HEK293 (cell line): ENCODE results near the gene GABBR2.

Source experiments
- CTCF ChIA-PET: fragments of 350-600 bp; formaldehyde crosslinking; extraction: SDS; loops from one replicate; lab custom pipeline; 2021; ENCODE audit warnings: antibody characterized with exemption; lab: Yijun Ruan, JAX
- POLR2A ChIA-PET: fragments of 300-600 bp; formaldehyde crosslinking; extraction: SDS; loops from one replicate; lab custom pipeline; 2020; ENCODE audit warnings: antibody characterized with exemption, inconsistent platforms; lab: Yijun Ruan, JAX
- H3K27ac ChIP-seq: fragments of 200-500 bp; sonication (Bioruptor generic); 2 replicates; pipeline ENCODE4 v1.5.1; 2014; ENCODE audit warnings: low read depth, low read length, control low read depth, inconsistent platforms; ENCODE audit errors: extremely low read depth
- H3K36me3 ChIP-seq, 2 experiments: fragments of 200-500 bp in 1 of 2; sonication (Bioruptor generic) in 1 of 2; 1 replicate in 1 of 2; 2 replicates in 1 of 2; pipeline ENCODE4 v1.5.1; 2014 to 2017; ENCODE audit warnings: inconsistent platforms in 2 of 2, low read length in 2 of 2; ENCODE audit not compliant: control insufficient read depth in 2 of 2, insufficient read depth in 1 of 2
- H3K4me1 ChIP-seq: fragments of 200-500 bp; sonication (Bioruptor generic); 2 replicates; pipeline ENCODE4 v1.5.1; 2014; ENCODE audit warnings: mild to moderate bottlenecking, low read length, inconsistent platforms; ENCODE audit not compliant: control insufficient read depth, insufficient read depth
- H3K4me3 ChIP-seq: 2 replicates; pipeline ENCODE4 v1.5.1; 2011; ENCODE audit warnings: low read depth, mild to moderate bottlenecking, control low read depth, low read length, moderate library complexity
- H3K9me3 ChIP-seq: fragments of 200-500 bp; sonication (Bioruptor generic); 2 replicates; pipeline ENCODE4 v1.5.1; 2014; ENCODE audit warnings: low read depth, low read length, inconsistent platforms; ENCODE audit not compliant: control insufficient read depth, insufficient read depth
- GLI4 ChIP-seq: fragments of 450-650 bp; formaldehyde crosslinking; IDR thresholded peaks from 2 replicates; pipeline ENCODE4 v1.5.1; 2016; ENCODE audit warnings: missing biosample characterization, missing genetic modification characterization
- KLF17 ChIP-seq: fragments of 450-650 bp; formaldehyde crosslinking; IDR thresholded peaks from 2 replicates; pipeline ENCODE4 v1.5.1; 2016; ENCODE audit warnings: missing biosample characterization, missing genetic modification characterization
- MYNN ChIP-seq: fragments of 450-650 bp; formaldehyde crosslinking; IDR thresholded peaks from 2 replicates; pipeline ENCODE4 v1.5.1; 2016; ENCODE audit warnings: missing biosample characterization, missing genetic modification characterization, borderline replicate concordance
- SCRT2 ChIP-seq: fragments of 450-650 bp; formaldehyde crosslinking; IDR thresholded peaks from 2 replicates; pipeline ENCODE4 v1.5.1; 2016; ENCODE audit warnings: missing biosample characterization, missing genetic modification characterization
- SP3 ChIP-seq: fragments of 450-650 bp; formaldehyde crosslinking; IDR thresholded peaks from 2 replicates; pipeline ENCODE4 v1.5.1; 2016; ENCODE audit warnings: missing biosample characterization, missing genetic modification characterization
- TCF7L2 ChIP-seq: IDR thresholded peaks from 2 replicates; pipeline ENCODE4 v1.6.1; 2011; ENCODE audit warnings: low read depth, mild to moderate bottlenecking, inconsistent platforms, low read length, moderate library complexity, borderline replicate concordance
- ZBTB26 ChIP-seq: fragments of 450-650 bp; formaldehyde crosslinking; optimal IDR thresholded peaks from 2 replicates; pipeline ENCODE3; 2016; ENCODE audit warnings: missing biosample characterization, mild to moderate bottlenecking, missing genetic modification characterization
- ZBTB44 ChIP-seq: fragments of 450-650 bp; IDR thresholded peaks from 2 replicates; pipeline ENCODE4 v1.5.1; 2018; ENCODE audit warnings: missing biosample characterization, mild to moderate bottlenecking, missing genetic modification characterization
- ZBTB48 ChIP-seq: fragments of 450-650 bp; formaldehyde crosslinking; IDR thresholded peaks from 2 replicates; pipeline ENCODE4 v1.5.1; 2016; ENCODE audit warnings: missing biosample characterization, missing genetic modification characterization
- ZFHX2 ChIP-seq: fragments of 450-650 bp; formaldehyde crosslinking; conservative IDR thresholded peaks from 2 replicates; pipeline ENCODE4 v1.5.1; 2016; ENCODE audit warnings: missing biosample characterization, missing genetic modification characterization
- ZFP37 ChIP-seq: fragments of 450-650 bp; formaldehyde crosslinking; IDR thresholded peaks from 2 replicates; pipeline ENCODE4 v1.5.1; 2016; ENCODE audit warnings: missing biosample characterization, missing genetic modification characterization
- ZNF157 ChIP-seq: fragments of 450-650 bp; formaldehyde crosslinking; IDR thresholded peaks from 2 replicates; pipeline ENCODE4 v1.5.1; 2016; ENCODE audit warnings: missing biosample characterization, missing genetic modification characterization
- ZNF169 ChIP-seq: fragments of 450-650 bp; formaldehyde crosslinking; IDR thresholded peaks from 2 replicates; pipeline ENCODE4 v1.5.1; 2016; ENCODE audit warnings: missing biosample characterization, missing genetic modification characterization
- ZNF184 ChIP-seq: fragments of 450-650 bp; IDR thresholded peaks from 2 replicates; pipeline ENCODE4 v1.5.1; 2018; ENCODE audit warnings: missing biosample characterization, mild to moderate bottlenecking, missing genetic modification characterization
- ZNF280C ChIP-seq: fragments of 450-650 bp; formaldehyde crosslinking; IDR thresholded peaks from 2 replicates; pipeline ENCODE4 v1.5.1; 2016; ENCODE audit warnings: missing biosample characterization, missing genetic modification characterization
- ZNF311 ChIP-seq: fragments of 450-650 bp; formaldehyde crosslinking; IDR thresholded peaks from 2 replicates; pipeline ENCODE4 v1.5.1; 2017; ENCODE audit warnings: missing biosample characterization, missing genetic modification characterization, borderline replicate concordance
- ZNF335 ChIP-seq: fragments of 450-650 bp; formaldehyde crosslinking; conservative IDR thresholded peaks from 2 replicates; pipeline ENCODE4 v1.5.1; 2016; ENCODE audit warnings: missing biosample characterization, missing genetic modification characterization
- ZNF433 ChIP-seq: fragments of 450-650 bp; formaldehyde crosslinking; IDR thresholded peaks from 2 replicates; pipeline ENCODE4 v1.5.1; 2016; ENCODE audit warnings: missing biosample characterization, missing genetic modification characterization, low read depth
- ZNF555 ChIP-seq: fragments of 450-650 bp; formaldehyde crosslinking; conservative IDR thresholded peaks from 2 replicates; pipeline ENCODE4 v1.5.1; 2017; ENCODE audit warnings: missing biosample characterization, mild to moderate bottlenecking, missing genetic modification characterization, inconsistent platforms
- ZNF596 ChIP-seq: fragments of 450-650 bp; IDR thresholded peaks from 2 replicates; pipeline ENCODE4 v1.5.0; 2018; ENCODE audit warnings: missing biosample characterization, mild to moderate bottlenecking, missing genetic modification characterization, moderate library complexity
- ZNF626 ChIP-seq: fragments of 450-650 bp; sonication (Bioruptor Pico); formaldehyde crosslinking; IDR thresholded peaks from 2 replicates; pipeline ENCODE4 v1.5.1; 2018; ENCODE audit warnings: missing biosample characterization, missing genetic modification characterization, inconsistent platforms
- ZNF654 ChIP-seq: fragments of 450-650 bp; formaldehyde crosslinking; IDR thresholded peaks from 2 replicates; pipeline ENCODE4 v1.5.1; 2016; ENCODE audit warnings: low read depth, missing biosample characterization, missing genetic modification characterization
- ZNF777 ChIP-seq: fragments of 450-650 bp; formaldehyde crosslinking; IDR thresholded peaks from 2 replicates; pipeline ENCODE4 v1.5.1; 2017; ENCODE audit warnings: missing biosample characterization, missing genetic modification characterization, borderline replicate concordance
- ZNF785 ChIP-seq: fragments of 450-650 bp; formaldehyde crosslinking; IDR thresholded peaks from 2 replicates; pipeline ENCODE4 v1.5.1; 2016; ENCODE audit warnings: missing biosample characterization, missing genetic modification characterization
- ZSCAN23 ChIP-seq: fragments of 450-650 bp; formaldehyde crosslinking; IDR thresholded peaks from 2 replicates; pipeline ENCODE4 v1.5.1; 2016; ENCODE audit warnings: missing biosample characterization, missing genetic modification characterization
- TF ChIP-seq, protein P1 (sequence below): fragments of 450-650 bp; formaldehyde crosslinking; IDR thresholded peaks from 2 replicates; pipeline ENCODE4 v1.5.1; 2016; ENCODE audit warnings: missing biosample characterization, missing genetic modification characterization
- TF ChIP-seq, protein P2 (sequence below): fragments of 450-650 bp; formaldehyde crosslinking; IDR thresholded peaks from 2 replicates; pipeline ENCODE4 v1.5.1; 2016; ENCODE audit warnings: missing biosample characterization, missing genetic modification characterization

GABBR2 gene

DNA sequence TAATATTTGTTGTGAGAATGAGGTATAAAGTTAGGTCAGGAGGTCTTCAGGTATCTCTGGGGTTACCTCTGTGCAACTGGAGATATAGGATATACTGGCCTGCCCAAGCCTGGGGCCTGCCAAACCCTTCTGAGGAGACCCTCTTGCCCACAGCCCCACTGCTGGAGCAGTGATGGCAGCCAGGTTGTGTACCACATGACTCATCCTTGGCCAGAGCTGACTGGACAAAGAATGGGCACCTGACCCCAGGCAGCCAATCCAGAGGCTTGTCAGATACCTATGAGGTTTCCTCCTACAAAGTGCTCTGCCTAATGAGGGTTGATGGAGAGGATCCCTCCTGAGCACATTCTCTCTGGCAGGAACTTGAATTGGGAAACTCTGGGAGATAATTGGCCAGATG, 397.2 kb downstream of the GABBR2 start:
- no peak overlapping the region for H3K27ac ChIP-seq
- no peaks in the 10 kb centered on the region for H3K9me3 ChIP-seq
- POLR2A ChIA-PET, result no interaction called here
- H3K36me3 ChIP-seq, result no peaks in the 10 kb centered on the region
- no peak overlapping the region for H3K4me3 ChIP-seq
- no peak for TF ChIP-seq TCF7L2
- TF ChIP-seq, protein P1, sequence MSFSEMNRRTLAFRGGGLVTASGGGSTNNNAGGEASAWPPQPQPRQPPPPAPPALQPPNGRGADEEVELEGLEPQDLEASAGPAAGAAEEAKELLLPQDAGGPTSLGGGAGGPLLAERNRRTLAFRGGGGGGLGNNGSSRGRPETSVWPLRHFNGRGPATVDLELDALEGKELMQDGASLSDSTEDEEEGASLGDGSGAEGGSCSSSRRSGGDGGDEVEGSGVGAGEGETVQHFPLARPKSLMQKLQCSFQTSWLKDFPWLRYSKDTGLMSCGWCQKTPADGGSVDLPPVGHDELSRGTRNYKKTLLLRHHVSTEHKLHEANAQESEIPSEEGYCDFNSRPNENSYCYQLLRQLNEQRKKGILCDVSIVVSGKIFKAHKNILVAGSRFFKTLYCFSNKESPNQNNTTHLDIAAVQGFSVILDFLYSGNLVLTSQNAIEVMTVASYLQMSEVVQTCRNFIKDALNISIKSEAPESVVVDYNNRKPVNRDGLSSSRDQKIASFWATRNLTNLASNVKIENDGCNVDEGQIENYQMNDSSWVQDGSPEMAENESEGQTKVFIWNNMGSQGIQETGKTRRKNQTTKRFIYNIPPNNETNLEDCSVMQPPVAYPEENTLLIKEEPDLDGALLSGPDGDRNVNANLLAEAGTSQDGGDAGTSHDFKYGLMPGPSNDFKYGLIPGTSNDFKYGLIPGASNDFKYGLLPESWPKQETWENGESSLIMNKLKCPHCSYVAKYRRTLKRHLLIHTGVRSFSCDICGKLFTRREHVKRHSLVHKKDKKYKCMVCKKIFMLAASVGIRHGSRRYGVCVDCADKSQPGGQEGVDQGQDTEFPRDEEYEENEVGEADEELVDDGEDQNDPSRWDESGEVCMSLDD (tag by site-specific recombination), result no peak
- no peak for TF ChIP-seq ZBTB26 (tag by site-specific recombination)
- no peak for TF ChIP-seq ZNF280C (tag by site-specific recombination)
- TF ChIP-seq, protein P2, sequence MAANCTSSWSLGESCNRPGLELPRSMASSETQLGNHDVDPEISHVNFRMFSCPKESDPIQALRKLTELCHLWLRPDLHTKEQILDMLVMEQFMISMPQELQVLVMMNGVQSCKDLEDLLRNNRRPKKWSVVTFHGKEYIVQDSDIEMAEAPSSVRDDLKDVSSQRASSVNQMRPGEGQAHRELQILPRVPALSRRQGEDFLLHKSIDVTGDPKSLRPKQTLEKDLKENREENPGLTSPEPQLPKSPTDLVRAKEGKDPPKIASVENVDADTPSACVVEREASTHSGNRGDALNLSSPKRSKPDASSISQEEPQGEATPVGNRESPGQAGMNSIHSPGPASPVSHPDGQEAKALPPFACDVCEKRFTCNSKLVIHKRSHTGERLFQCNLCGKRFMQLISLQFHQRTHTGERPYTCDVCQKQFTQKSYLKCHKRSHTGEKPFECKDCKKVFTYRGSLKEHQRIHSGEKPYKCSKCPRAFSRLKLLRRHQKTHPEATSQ (tag by site-specific recombination), result no peak
- TF ChIP-seq ZNF654, result no peak
- no peak for TF ChIP-seq ZNF157 (tag by site-specific recombination)
- no peak for TF ChIP-seq ZSCAN23 (tag by site-specific recombination)
- no peak for TF ChIP-seq ZNF335 (tag by site-specific recombination)
- TF ChIP-seq ZNF555, result no peak
- TF ChIP-seq ZNF785, result no peak
- no peak for TF ChIP-seq ZFHX2
- no peak for TF ChIP-seq ZNF626 (tag by site-specific recombination)
- no peak for TF ChIP-seq ZNF596 (tag by site-specific recombination)
- TF ChIP-seq ZNF169 (tag by site-specific recombination), result no peak
- H3K4me1 ChIP-seq, result no peaks in the 10 kb centered on the region
- CTCF ChIA-PET, result no interaction called here

- POLR2A ChIA-PET, result no interaction called here
- CTCF ChIA-PET, result interaction anchor here (0.6 to 2.2 kb wide), 2 partner anchors 122 to 464 kb away, joined by 3 to 13 read pairs; no protein-coding TSS in a partner anchor
- TF ChIP-seq ZNF184 (tag by site-specific recombination) (no peak), ZFP37 (no peak), SP3 (no peak), GLI4 (no peak), MYNN (tag by site-specific recombination) (no peak), KLF17 (no peak), SCRT2 (tag by site-specific recombination) (no peak), ZBTB44 (no peak), ZNF311 (tag by site-specific recombination) (no peak), ZBTB48 (tag by site-specific recombination) (no peak), ZNF433 (tag by site-specific recombination) (no peak), ZNF777 (tag by site-specific recombination) (no peak)
Measured at GRCh38 chr9:98310752-98311392, 397.9 kb downstream of the GABBR2 start.

More at GRCh38 chr9:98310752-98311392, 397.9 kb downstream of the GABBR2 start:
- H3K4me1 ChIP-seq, result no peaks in the 10 kb centered on the region
- no peaks in the 10 kb centered on the region for H3K9me3 ChIP-seq
- no peaks in the 10 kb centered on the region for H3K36me3 ChIP-seq
- H3K4me3 ChIP-seq, result no peak overlapping the region
- H3K27ac ChIP-seq, result no peak overlapping the region
